HepG2 (cell line): ENCODE measurements around the gene NINL. TPM values are rescaled to one million over a fixed set of nuclear protein-coding genes. Genes with fewer than 3 reads are reported as not detected.
A peak's percentile ranks its signal among the peaks of the same experiment; 100 is the strongest.
"Not testable (repeated sequence)": the region's sequence is repeated elsewhere in the genome, so short reads cannot be mapped to it uniquely, and the experiment has no call there.

Experiments used
- DPF2 ChIP-seq: sonication (generic); formaldehyde crosslinking; IDR thresholded peaks from 2 replicates; pipeline ENCODE4 v1.4.0; 2020; ENCODE audit warnings: mild to moderate bottlenecking, low read depth, missing genetic modification reagents, borderline replicate concordance
- EP300 ChIP-seq, 3 experiments: sonication (generic) in 1 of 3; formaldehyde crosslinking in 1 of 3; IDR thresholded peaks; 2 replicates each; pipeline versions ENCODE4 v1.5.1 to v1.6.1; 2011 to 2020; ENCODE audit warnings: low read depth in 2 of 3, low read length in 2 of 3, borderline replicate concordance in 1 of 3, improper control_type of control experiment in 1 of 3, mild to moderate bottlenecking in 1 of 3, missing genetic modification reagents in 1 of 3, moderate library complexity in 1 of 3
- GATAD1 ChIP-seq: IDR thresholded peaks from 2 replicates; pipeline ENCODE4 v1.6.1; 2016; ENCODE audit warnings: missing genetic modification reagents, missing compliant biosample characterization
- KDM3A ChIP-seq: IDR thresholded peaks from 2 replicates; pipeline ENCODE4 v1.6.1; 2018; ENCODE audit warnings: low read depth, missing compliant biosample characterization
- NCOA2 ChIP-seq: sonication (generic); formaldehyde crosslinking; IDR thresholded peaks from 2 replicates; pipeline ENCODE4 v1.8.0; 2022; ENCODE audit warnings: inconsistent platforms
- NR2C2 ChIP-seq: sonication (generic); formaldehyde crosslinking; IDR thresholded peaks from 2 replicates; pipeline ENCODE4 v1.4.0; 2020; ENCODE audit warnings: missing genetic modification reagents, mild to moderate bottlenecking, moderate library complexity, borderline replicate concordance
- POGZ ChIP-seq: sonication (generic); formaldehyde crosslinking; IDR thresholded peaks from 2 replicates; pipeline ENCODE4 v1.4.0; 2020; ENCODE audit warnings: mild to moderate bottlenecking, missing genetic modification reagents
- RXRA ChIP-seq: sonication (generic); formaldehyde crosslinking; IDR thresholded peaks from 2 replicates; pipeline ENCODE4 v1.5.1; 2020; ENCODE audit warnings: missing genetic modification reagents
- SOX13 ChIP-seq, 3 experiments: fragments of 450-650 bp in 1 of 3; sonication (generic) in 1 of 3; formaldehyde crosslinking in 1 of 3; IDR thresholded peaks in 2 of 3; conservative IDR thresholded peaks in 1 of 3; 2 replicates each; pipeline versions ENCODE4 v1.5.0 to v1.6.1; 2016 to 2020; ENCODE audit warnings: antibody characterized with exemption in 1 of 3, mild to moderate bottlenecking in 1 of 3, missing compliant biosample characterization in 1 of 3, missing genetic modification reagents in 1 of 3, moderate library complexity in 1 of 3
- SOX6 ChIP-seq, 2 experiments: fragments of 450-650 bp in 1 of 2; sonication (generic) in 1 of 2; formaldehyde crosslinking in 1 of 2; IDR thresholded peaks; 2 replicates each; pipeline versions ENCODE4 v1.4.0 to v1.6.1; 2017 to 2020; ENCODE audit warnings: antibody characterized with exemption in 1 of 2, mild to moderate bottlenecking in 1 of 2, missing genetic modification reagents in 1 of 2
- TRIM24 ChIP-seq: sonication (generic); formaldehyde crosslinking; IDR thresholded peaks from 2 replicates; pipeline ENCODE4 v1.8.0; 2022; ENCODE audit warnings: mild to moderate bottlenecking, missing genetic modification reagents
- ZNF264 ChIP-seq: sonication (generic); formaldehyde crosslinking; IDR thresholded peaks from 2 replicates; pipeline ENCODE4 v1.4.0; 2020; ENCODE audit warnings: missing genetic modification reagents
- ZNF292 ChIP-seq: sonication (generic); formaldehyde crosslinking; IDR thresholded peaks from 2 replicates; pipeline ENCODE4 v1.8.1; 2022; ENCODE audit warnings: mild to moderate bottlenecking, low read depth, missing genetic modification reagents, borderline replicate concordance
- ZNF317 ChIP-seq: sonication (generic); formaldehyde crosslinking; IDR thresholded peaks from 2 replicates; pipeline ENCODE4 v1.5.0; 2020; ENCODE audit warnings: mild to moderate bottlenecking, missing genetic modification reagents
- ZNF34 ChIP-seq: sonication (generic); formaldehyde crosslinking; IDR thresholded peaks from 2 replicates; pipeline ENCODE4 v1.4.0; 2020; ENCODE audit warnings: mild to moderate bottlenecking, missing genetic modification reagents, borderline replicate concordance
- ZNF670 ChIP-seq: sonication (generic); formaldehyde crosslinking; IDR thresholded peaks from 2 replicates; pipeline ENCODE4 v1.8.0; 2022; ENCODE audit warnings: mild to moderate bottlenecking, missing genetic modification reagents, borderline replicate concordance
- polyA plus RNA-seq, 8 experiments: library from polyadenylated mRNA; depleted of rRNA in 3 of 8; stranded (reverse) in 7 of 8; unstranded in 1 of 8; fragments of >200 nt; fragmentation: Illumina TruSeq in 4 of 8; extraction: Trizol in 4 of 8; gene quantifications; 2 replicates each; pipeline versions ENCODE4 v1.2.1 to v1.2.3, GENCODE V29; 2011 to 2016; ENCODE audit warnings: low read depth in 4 of 8, missing spikeins in 1 of 8, mixed read lengths in 1 of 8; ENCODE audit not compliant: insufficient read depth in 1 of 8
- total RNA-seq, 5 experiments: library from RNA; depleted of rRNA; stranded (reverse); fragments of >200 nt; fragmentation: Illumina TruSeq; extraction: Trizol; gene quantifications; 2 replicates each; pipeline ENCODE4 v1.2.3, GENCODE V29; 2016; ENCODE audit warnings: low read depth in 1 of 5
- TF ChIP-seq, protein P1 (sequence below): IDR thresholded peaks from 2 replicates; pipeline ENCODE4 v1.6.1; 2016; ENCODE audit warnings: low read depth, missing genetic modification reagents, missing compliant biosample characterization
- TF ChIP-seq, protein P2 (sequence below): sonication (generic); formaldehyde crosslinking; IDR thresholded peaks from 2 replicates; pipeline ENCODE4 v1.5.1; 2020; ENCODE audit warnings: missing genetic modification reagents, mild to moderate bottlenecking, borderline replicate concordance
- TF ChIP-seq, protein P3 (sequence below): sonication (generic); formaldehyde crosslinking; IDR thresholded peaks from 2 replicates; pipeline ENCODE4 v1.5.0; 2020; ENCODE audit warnings: missing genetic modification reagents

NINL gene
- total and polyA plus RNA-seq, 2 of the 13 experiments (the other 11 are each of a cell fraction or from before 2014, with no cell fraction given), result 32.3 to 34.3 TPM

DNA sequence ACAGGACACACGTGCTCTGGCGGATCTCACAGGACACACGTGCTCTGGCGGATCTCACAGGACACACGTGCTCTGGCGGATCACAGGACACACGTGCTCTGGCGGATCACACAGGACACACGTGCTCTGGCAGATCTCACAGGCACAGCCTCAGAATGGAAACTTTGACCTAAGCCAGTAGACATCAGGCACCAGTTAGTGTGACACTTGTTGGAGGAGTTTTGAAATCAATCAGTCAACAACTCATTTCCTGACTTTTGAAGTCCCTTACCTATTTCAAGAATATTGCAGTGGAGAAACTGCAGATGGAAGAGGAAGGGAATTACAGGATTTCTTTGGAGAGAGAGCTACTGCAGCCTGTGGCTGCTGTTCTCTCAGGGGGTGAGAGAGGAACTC, 17.6 kb upstream of the NINL start (continued):
- peak in 1 of 2 experiments; percentile 79; a peak in 2 of 4 replicates for TF ChIP-seq EP300 (IDR thresholded peaks at IDR 0.05; ENCODE audit: low read depth in 2 of 2, low read length in 2 of 2)
- TF ChIP-seq EP300 (CRISPR knock-in tag; IDR thresholded peaks at IDR 0.05; ENCODE audit: borderline replicate concordance), result peak; percentile 63; the same call in 1 of the 2 replicates
- TF ChIP-seq KDM3A, result peak; percentile 57; the same call in 1 of the 2 replicates
- peak; percentile 74; the same call in 1 of the 2 replicates for TF ChIP-seq ZNF292
- TF ChIP-seq ZNF264 (CRISPR knock-in tag), result 0 out of 2 replicates have a peak, but pooled peaks have one; percentile 44
- TF ChIP-seq, protein P1, sequence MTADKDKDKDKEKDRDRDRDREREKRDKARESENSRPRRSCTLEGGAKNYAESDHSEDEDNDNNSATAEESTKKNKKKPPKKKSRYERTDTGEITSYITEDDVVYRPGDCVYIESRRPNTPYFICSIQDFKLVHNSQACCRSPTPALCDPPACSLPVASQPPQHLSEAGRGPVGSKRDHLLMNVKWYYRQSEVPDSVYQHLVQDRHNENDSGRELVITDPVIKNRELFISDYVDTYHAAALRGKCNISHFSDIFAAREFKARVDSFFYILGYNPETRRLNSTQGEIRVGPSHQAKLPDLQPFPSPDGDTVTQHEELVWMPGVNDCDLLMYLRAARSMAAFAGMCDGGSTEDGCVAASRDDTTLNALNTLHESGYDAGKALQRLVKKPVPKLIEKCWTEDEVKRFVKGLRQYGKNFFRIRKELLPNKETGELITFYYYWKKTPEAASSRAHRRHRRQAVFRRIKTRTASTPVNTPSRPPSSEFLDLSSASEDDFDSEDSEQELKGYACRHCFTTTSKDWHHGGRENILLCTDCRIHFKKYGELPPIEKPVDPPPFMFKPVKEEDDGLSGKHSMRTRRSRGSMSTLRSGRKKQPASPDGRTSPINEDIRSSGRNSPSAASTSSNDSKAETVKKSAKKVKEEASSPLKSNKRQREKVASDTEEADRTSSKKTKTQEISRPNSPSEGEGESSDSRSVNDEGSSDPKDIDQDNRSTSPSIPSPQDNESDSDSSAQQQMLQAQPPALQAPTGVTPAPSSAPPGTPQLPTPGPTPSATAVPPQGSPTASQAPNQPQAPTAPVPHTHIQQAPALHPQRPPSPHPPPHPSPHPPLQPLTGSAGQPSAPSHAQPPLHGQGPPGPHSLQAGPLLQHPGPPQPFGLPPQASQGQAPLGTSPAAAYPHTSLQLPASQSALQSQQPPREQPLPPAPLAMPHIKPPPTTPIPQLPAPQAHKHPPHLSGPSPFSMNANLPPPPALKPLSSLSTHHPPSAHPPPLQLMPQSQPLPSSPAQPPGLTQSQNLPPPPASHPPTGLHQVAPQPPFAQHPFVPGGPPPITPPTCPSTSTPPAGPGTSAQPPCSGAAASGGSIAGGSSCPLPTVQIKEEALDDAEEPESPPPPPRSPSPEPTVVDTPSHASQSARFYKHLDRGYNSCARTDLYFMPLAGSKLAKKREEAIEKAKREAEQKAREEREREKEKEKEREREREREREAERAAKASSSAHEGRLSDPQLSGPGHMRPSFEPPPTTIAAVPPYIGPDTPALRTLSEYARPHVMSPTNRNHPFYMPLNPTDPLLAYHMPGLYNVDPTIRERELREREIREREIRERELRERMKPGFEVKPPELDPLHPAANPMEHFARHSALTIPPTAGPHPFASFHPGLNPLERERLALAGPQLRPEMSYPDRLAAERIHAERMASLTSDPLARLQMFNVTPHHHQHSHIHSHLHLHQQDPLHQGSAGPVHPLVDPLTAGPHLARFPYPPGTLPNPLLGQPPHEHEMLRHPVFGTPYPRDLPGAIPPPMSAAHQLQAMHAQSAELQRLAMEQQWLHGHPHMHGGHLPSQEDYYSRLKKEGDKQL (CRISPR knock-in tag), result peak; percentile 67; the same call in 1 of the 2 replicates
- TF ChIP-seq SOX13, SOX6 (IDR thresholded peaks at IDR 0.05): not testable (repeated sequence)
- TF ChIP-seq SOX13 (CRISPR knock-in tag; conservative IDR thresholded peaks at IDR 0.05 in 1 of 2, IDR thresholded peaks at IDR 0.05 in 1 of 2), result peak in 1 of 2 experiments; percentile 42; a peak in 1 of 4 replicates
- peak; percentile 95 for TF ChIP-seq ZNF317 (CRISPR knock-in tag)
- peak; percentile 51; the same call in 1 of the 2 replicates for TF ChIP-seq NR2C2 (CRISPR knock-in tag)
- peak; percentile 80 for TF ChIP-seq SOX6 (CRISPR knock-in tag; IDR thresholded peaks at IDR 0.05)
- peak; percentile 51 for TF ChIP-seq GATAD1 (CRISPR knock-in tag)
- 0 out of 2 replicates have a peak, but pooled peaks have one; percentile 21 for TF ChIP-seq ZNF34 (CRISPR knock-in tag)
- TF ChIP-seq RXRA (CRISPR knock-in tag), result peak; percentile 34; the same call in 1 of the 2 replicates
- TF ChIP-seq POGZ (CRISPR knock-in tag), result peak; percentile 88
- peak; percentile 65; the same call in 1 of the 2 replicates for TF ChIP-seq DPF2 (CRISPR knock-in tag)
- TF ChIP-seq, protein P2, sequence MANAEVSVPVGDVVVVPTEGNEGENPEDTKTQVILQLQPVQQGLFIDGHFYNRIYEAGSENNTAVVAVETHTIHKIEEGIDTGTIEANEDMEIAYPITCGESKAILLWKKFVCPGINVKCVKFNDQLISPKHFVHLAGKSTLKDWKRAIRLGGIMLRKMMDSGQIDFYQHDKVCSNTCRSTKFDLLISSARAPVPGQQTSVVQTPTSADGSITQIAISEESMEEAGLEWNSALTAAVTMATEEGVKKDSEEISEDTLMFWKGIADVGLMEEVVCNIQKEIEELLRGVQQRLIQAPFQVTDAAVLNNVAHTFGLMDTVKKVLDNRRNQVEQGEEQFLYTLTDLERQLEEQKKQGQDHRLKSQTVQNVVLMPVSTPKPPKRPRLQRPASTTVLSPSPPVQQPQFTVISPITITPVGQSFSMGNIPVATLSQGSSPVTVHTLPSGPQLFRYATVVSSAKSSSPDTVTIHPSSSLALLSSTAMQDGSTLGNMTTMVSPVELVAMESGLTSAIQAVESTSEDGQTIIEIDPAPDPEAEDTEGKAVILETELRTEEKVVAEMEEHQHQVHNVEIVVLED, result peak; percentile 39; the same call in 1 of the 2 replicates
- TF ChIP-seq NCOA2 (CRISPR knock-in tag), result peak; percentile 53; the same call in 1 of the 2 replicates
- TF ChIP-seq TRIM24 (CRISPR knock-in tag), result peak; percentile 91
- TF ChIP-seq ZNF670 (CRISPR knock-in tag), result peak; percentile 84; the same call in 1 of the 2 replicates
- TF ChIP-seq, protein P3, sequence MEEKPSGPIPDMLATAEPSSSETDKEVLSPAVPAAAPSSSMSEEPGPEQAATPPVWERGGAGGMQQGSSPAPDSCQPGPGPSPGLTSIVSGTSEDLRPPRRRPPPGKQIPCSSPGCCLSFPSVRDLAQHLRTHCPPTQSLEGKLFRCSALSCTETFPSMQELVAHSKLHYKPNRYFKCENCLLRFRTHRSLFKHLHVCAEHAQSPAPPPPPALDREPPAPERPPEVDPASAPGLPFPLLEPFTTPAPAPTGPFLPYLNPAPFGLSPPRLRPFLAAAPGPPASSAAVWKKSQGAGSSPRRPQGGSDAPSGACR (CRISPR knock-in tag), result 0 out of 2 replicates have a peak, but pooled peaks have one; percentile 62
